COR-L47 (cell line): ENCODE results near the gene KRTAP10-5.
"Not testable (repeated sequence)": the region's sequence is repeated elsewhere in the genome, so short reads cannot be mapped to it uniquely, and the experiment has no call there.

ENCODE experiments used
- DNase-seq: peaks from one replicate; lab custom pipeline; 2025; lab: John Stamatoyannopoulos, UW

Gene KRTAP10-5

GRCh38 chr21:44610157-44610843 lies 29.9 kb upstream of the KRTAP10-5 start:
- not testable (repeated sequence) for DNase-seq

- no peak for DNase-seq
Measured at GRCh38 chr21:44609193-44609592, 28.8 kb upstream of the KRTAP10-5 start.

- DNase-seq = no peak
Measured at GRCh38 chr21:44606495-44606894, 26.1 kb upstream of the KRTAP10-5 start.

- DNase-seq = no peak
Measured at GRCh38 chr21:44603911-44604310, 23.5 kb upstream of the KRTAP10-5 start.

GRCh38 chr21:44603109-44603875 lies 22.9 kb upstream of the KRTAP10-5 start:
- no peak for DNase-seq

- no peak for DNase-seq
Measured at GRCh38 chr21:44602463-44602850, 22.1 kb upstream of the KRTAP10-5 start.

GRCh38 chr21:44601596-44602462 lies 21.4 kb upstream of the KRTAP10-5 start:
- no peak for DNase-seq

- DNase-seq = not testable (repeated sequence)
Measured at GRCh38 chr21:44601091-44601490, 20.7 kb upstream of the KRTAP10-5 start.

GRCh38 chr21:44600118-44600978 lies 19.9 kb upstream of the KRTAP10-5 start, which contains the start of gene KRTAP10-7:
Gene KRTAP10-7 (plus strand): TSS chr21:44600597. CDS start chr21:44600622, 25 bp downstream.
- DNase-seq = not testable (repeated sequence)

GRCh38 chr21:44599264-44600029 lies 19.0 kb upstream of the KRTAP10-5 start:
- no peak for DNase-seq

- no peak for DNase-seq
Measured at GRCh38 chr21:44598061-44598460, 17.7 kb upstream of the KRTAP10-5 start.

GRCh38 chr21:44596068-44596725 lies 15.8 kb upstream of the KRTAP10-5 start:
- no peak for DNase-seq

- no peak for DNase-seq
Measured at GRCh38 chr21:44595524-44595923, 15.1 kb upstream of the KRTAP10-5 start.

GRCh38 chr21:44594406-44594916 lies 14.1 kb upstream of the KRTAP10-5 start:
- DNase-seq = no peak

- no peak for DNase-seq
Measured at GRCh38 chr21:44593598-44594405, 13.4 kb upstream of the KRTAP10-5 start.

GRCh38 chr21:44592446-44593311 lies 12.3 kb upstream of the KRTAP10-5 start, which contains the start of gene KRTAP10-6:
Gene KRTAP10-6 (minus strand): TSS chr21:44592505. CDS start chr21:44592484, 21 bp downstream.
- DNase-seq = no peak

GRCh38 chr21:44591801-44592130 lies 11.4 kb upstream of the KRTAP10-5 start:
- DNase-seq = not testable (repeated sequence)
